ENCODE measurements around the gene DENND1C. TPM values are rescaled to one million over a fixed set of nuclear protein-coding genes. Genes with fewer than 3 reads are reported as not detected.

DENND1C gene
- total and polyA plus RNA-seq, 9 of the 15 experiments (the other 6 are each of a cell fraction or from before 2014, with no cell fraction given) = 0.03 to 1.2 (median 0.32) TPM; not detected in 1

GRCh38 chr19:6516659-6517291 lies 35.2 kb upstream of the DENND1C start (continued):
- TF ChIP-seq XRCC3 (IDR thresholded peaks at IDR 0.05) (no peak), MAFK (IDR thresholded peaks at IDR 0.05; ENCODE audit: low read length) (no peak), TRIM25 (IDR thresholded peaks at IDR 0.05; ENCODE audit: borderline replicate concordance) (no peak), RNF219 (CRISPR knock-in tag; IDR thresholded peaks at IDR 0.05) (no peak), BHLHE40 (IDR thresholded peaks at IDR 0.05; ENCODE audit: low read length) (peak; percentile 50; the same call in 1 of the 2 replicates), ZZZ3 (IDR thresholded peaks at IDR 0.05) (no peak), DMBX1 (CRISPR knock-in tag; IDR thresholded peaks at IDR 0.05; ENCODE audit: borderline replicate concordance) (no peak), ZNF134 (CRISPR knock-in tag; conservative IDR thresholded peaks at IDR 0.05) (no peak), SRSF9 (IDR thresholded peaks at IDR 0.05; ENCODE audit: borderline replicate concordance, low read depth, low read length) (no peak), EHMT2 (IDR thresholded peaks at IDR 0.05) (no peak), ZNF232 (CRISPR knock-in tag; IDR thresholded peaks at IDR 0.05) (no peak), ESRRA (IDR thresholded peaks at IDR 0.05; ENCODE audit: borderline replicate concordance, low read depth) (no peak; the same call in 1 of the 2 replicates), PHF8 (IDR thresholded peaks at IDR 0.05; ENCODE audit: borderline replicate concordance, low read length) (peak; percentile 72), JUN (IDR thresholded peaks at IDR 0.05; ENCODE audit: borderline replicate concordance, low read depth, low read length) (0 out of 2 replicates have a peak, but pooled peaks have one; percentile 44), JUN (CRISPR knock-in tag; IDR thresholded peaks at IDR 0.05; ENCODE audit: borderline replicate concordance) (no peak), GATAD2A (IDR thresholded peaks at IDR 0.05) (peak; percentile 49; the same call in 1 of the 2 replicates), ZNF217 (CRISPR knock-in tag; IDR thresholded peaks at IDR 0.05) (no peak), DACH1 (IDR thresholded peaks at IDR 0.05; ENCODE audit: partially characterized antibody) (no peak), SOX6 (IDR thresholded peaks at IDR 0.05) (peak; percentile 39; the same call in 1 of the 2 replicates), CXXC5 (CRISPR knock-in tag; IDR thresholded peaks at IDR 0.05) (peak; percentile 58), SMAD2 (IDR thresholded peaks at IDR 0.05; ENCODE audit: low read depth, low read length) (no peak), ZNF436 (CRISPR knock-in tag; IDR thresholded peaks at IDR 0.05) (no peak)
- TF ChIP-seq, protein P1, sequence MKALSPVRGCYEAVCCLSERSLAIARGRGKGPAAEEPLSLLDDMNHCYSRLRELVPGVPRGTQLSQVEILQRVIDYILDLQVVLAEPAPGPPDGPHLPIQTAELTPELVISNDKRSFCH (CRISPR knock-in tag; IDR thresholded peaks at IDR 0.05) = no peak
- TF ChIP-seq, protein P1 (tag; IDR thresholded peaks at IDR 0.05) = no peak
- TF ChIP-seq, protein P2, sequence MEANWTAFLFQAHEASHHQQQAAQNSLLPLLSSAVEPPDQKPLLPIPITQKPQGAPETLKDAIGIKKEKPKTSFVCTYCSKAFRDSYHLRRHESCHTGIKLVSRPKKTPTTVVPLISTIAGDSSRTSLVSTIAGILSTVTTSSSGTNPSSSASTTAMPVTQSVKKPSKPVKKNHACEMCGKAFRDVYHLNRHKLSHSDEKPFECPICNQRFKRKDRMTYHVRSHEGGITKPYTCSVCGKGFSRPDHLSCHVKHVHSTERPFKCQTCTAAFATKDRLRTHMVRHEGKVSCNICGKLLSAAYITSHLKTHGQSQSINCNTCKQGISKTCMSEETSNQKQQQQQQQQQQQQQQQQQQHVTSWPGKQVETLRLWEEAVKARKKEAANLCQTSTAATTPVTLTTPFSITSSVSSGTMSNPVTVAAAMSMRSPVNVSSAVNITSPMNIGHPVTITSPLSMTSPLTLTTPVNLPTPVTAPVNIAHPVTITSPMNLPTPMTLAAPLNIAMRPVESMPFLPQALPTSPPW (CRISPR knock-in tag; IDR thresholded peaks at IDR 0.05) = peak; percentile 81

All from K562 (cell line).